IMR-90 (cell line): ENCODE measurements around the gene GALNT9. TPM values are rescaled to one million over a fixed set of nuclear protein-coding genes. Genes with fewer than 3 reads are reported as not detected.

ENCODE experiments used
- ATAC-seq: fragments of 200-7000 bp; cut with Tn5 transposase; 2 replicates; pipeline ENCODE4 v1.9.1; 2020; ENCODE audit warnings: low read depth, mild to moderate bottlenecking, moderate library complexity
- BruUV-seq: library from RNA; stranded (reverse); fragments of 400-500 nt; replicated peaks from 2 replicates; lab custom pipeline; 2021; lab: Mats Ljungman, UMichigan
- CTCF ChIA-PET: fragments of 300-600 bp; formaldehyde crosslinking; extraction: SDS; loops from one replicate; lab custom pipeline; 2021; ENCODE audit warnings: antibody characterized with exemption; lab: Yijun Ruan, JAX
- POLR2A ChIA-PET: fragments of 300-600 bp; sonication (Branson Sonifier 250); formaldehyde crosslinking; loops from one replicate; lab custom pipeline; 2022; ENCODE audit warnings: antibody characterized with exemption; ENCODE audit not compliant: unreplicated experiment; lab: Charles Lee
- DNase-seq: peaks from one replicate; pipeline ENCODE4 v3.0.0; 2013
- H2AFZ ChIP-seq: replicated peaks from 2 replicates; pipeline ENCODE3; 2013; ENCODE audit warnings: low read length, mild to moderate bottlenecking; ENCODE audit not compliant: poor library complexity
- H2AK5ac ChIP-seq: 2 replicates; pipeline ENCODE4 v1.6.1; 2013; ENCODE audit warnings: low read depth, low read length, inconsistent platforms
- H2AK9ac ChIP-seq: replicated peaks from 2 replicates; pipeline ENCODE3; 2013; ENCODE audit warnings: mild to moderate bottlenecking, low read depth, low read length, moderate library complexity; ENCODE audit not compliant: poor library complexity
- H2BK120ac ChIP-seq: 2 replicates; pipeline ENCODE4 v1.6.1; 2013; ENCODE audit warnings: low read depth, low read length, inconsistent platforms
- H2BK15ac ChIP-seq: 3 replicates; pipeline ENCODE4 v1.6.1; 2013; ENCODE audit warnings: low read depth, low read length, inconsistent platforms
- H2BK20ac ChIP-seq: 2 replicates; pipeline ENCODE4 v1.6.1; 2013; ENCODE audit warnings: low read depth, mild to moderate bottlenecking, inconsistent platforms, low read length, moderate library complexity
- H2BK5ac ChIP-seq: 2 replicates; pipeline ENCODE4 v1.6.1; 2013; ENCODE audit warnings: mild to moderate bottlenecking, low read depth, low read length, inconsistent platforms; ENCODE audit not compliant: poor library complexity, severe bottlenecking
- H3K14ac ChIP-seq: replicated peaks from 2 replicates; pipeline ENCODE4 v1.6.1; 2013; ENCODE audit warnings: low read depth, low read length, inconsistent platforms
- H3K18ac ChIP-seq: 2 replicates; pipeline ENCODE4 v1.6.1; 2013; ENCODE audit warnings: low read depth, low read length, control low read depth
- H3K23ac ChIP-seq: 2 replicates; pipeline ENCODE4 v1.6.1; 2013; ENCODE audit warnings: low read depth, low read length, inconsistent platforms
- H3K27ac ChIP-seq: 2 replicates; pipeline ENCODE4 v1.5.1; 2013; ENCODE audit warnings: mild to moderate bottlenecking, control low read depth, low read length; ENCODE audit not compliant: insufficient read depth
- H3K27me3 ChIP-seq: 2 replicates; pipeline ENCODE4 v1.6.1; 2013; ENCODE audit warnings: low read length; ENCODE audit not compliant: control insufficient read depth, insufficient read depth
- H3K36me3 ChIP-seq: 2 replicates; pipeline ENCODE4 v1.6.1; 2013; ENCODE audit warnings: low read length, mixed read lengths; ENCODE audit not compliant: control insufficient read depth, insufficient read depth
- H3K4ac ChIP-seq: 2 replicates; pipeline ENCODE4 v1.6.1; 2013; ENCODE audit warnings: low read depth, low read length, inconsistent platforms
- H3K4me1 ChIP-seq: 2 replicates; pipeline ENCODE4 v1.6.1; 2013; ENCODE audit warnings: low read length, mixed read lengths; ENCODE audit not compliant: control insufficient read depth, insufficient read depth
- H3K4me2 ChIP-seq: 2 replicates; pipeline ENCODE4 v1.6.1; 2013; ENCODE audit warnings: low read depth, mild to moderate bottlenecking, control low read depth, low read length, moderate library complexity
- H3K4me3 ChIP-seq: 2 replicates; pipeline ENCODE4 v1.5.1; 2013; ENCODE audit warnings: low read depth, mild to moderate bottlenecking, control low read depth, low read length, moderate library complexity; ENCODE audit not compliant: insufficient read depth
- H3K56ac ChIP-seq: 2 replicates; pipeline ENCODE4 v1.6.1; 2013; ENCODE audit warnings: low read length, inconsistent platforms; ENCODE audit not compliant: insufficient read depth; ENCODE audit errors: extremely low read depth
- H3K79me1 ChIP-seq, 2 experiments: 2 replicates each; pipeline ENCODE4 v1.6.1; 2013; ENCODE audit warnings: low read length in 2 of 2, inconsistent platforms in 1 of 2, low read depth in 1 of 2
- H3K9ac ChIP-seq: 2 replicates; pipeline ENCODE4 v1.6.1; 2013; ENCODE audit warnings: low read depth, low read length, control low read depth
- H3K9me1 ChIP-seq: 2 replicates; pipeline ENCODE4 v1.6.1; 2013; ENCODE audit warnings: low read length, inconsistent platforms; ENCODE audit not compliant: insufficient read depth
- H3K9me3 ChIP-seq: 2 replicates; pipeline ENCODE4 v1.6.1; 2013; ENCODE audit warnings: low read length; ENCODE audit not compliant: control insufficient read depth, insufficient read depth
- H4K20me1 ChIP-seq: 2 replicates; pipeline ENCODE4 v1.6.1; 2013; ENCODE audit warnings: low read length, inconsistent platforms; ENCODE audit not compliant: insufficient read depth
- H4K5ac ChIP-seq: 2 replicates; pipeline ENCODE4 v1.6.1; 2013; ENCODE audit warnings: mild to moderate bottlenecking, low read depth, low read length, control low read depth
- H4K8ac ChIP-seq, 2 experiments: 2 replicates each; pipeline ENCODE4 v1.6.1; 2013; ENCODE audit warnings: low read depth in 2 of 2, low read length in 2 of 2, control low read depth in 1 of 2, inconsistent platforms in 1 of 2
- H4K91ac ChIP-seq: 2 replicates; pipeline ENCODE4 v1.6.1; 2013; ENCODE audit warnings: low read depth, low read length, inconsistent platforms; ENCODE audit not compliant: insufficient read depth
- CHD1 ChIP-seq: IDR thresholded peaks from 2 replicates; pipeline ENCODE4 v1.6.1; 2012; ENCODE audit warnings: low read depth, low read length, improper control_type of control experiment
- MAZ ChIP-seq: IDR thresholded peaks from 2 replicates; pipeline ENCODE4 v1.6.1; 2012; ENCODE audit warnings: low read depth, mild to moderate bottlenecking, low read length, improper control_type of control experiment, moderate library complexity, borderline replicate concordance
- RAD21 ChIP-seq: IDR thresholded peaks from 2 replicates; pipeline ENCODE4 v1.6.1; 2012; ENCODE audit warnings: low read length, improper control_type of control experiment
- RCOR1 ChIP-seq: IDR thresholded peaks from 2 replicates; pipeline ENCODE4 v1.6.1; 2012; ENCODE audit warnings: mild to moderate bottlenecking, low read length, improper control_type of control experiment; ENCODE audit not compliant: insufficient replicate concordance
- RFX5 ChIP-seq: IDR thresholded peaks from 2 replicates; pipeline ENCODE4 v1.8.0; 2012; ENCODE audit warnings: low read depth, mild to moderate bottlenecking, low read length, moderate library complexity
- WGBS, 2 experiments: methylation state at CpG; one replicate each; pipeline versions ENCODE4 v1.1.5 to v1.1.7; 2013; ENCODE audit warnings: missing lambda C conversion rate in 2 of 2; ENCODE audit not compliant: insufficient read length in 1 of 2; ENCODE audit errors: extremely low coverage in 2 of 2; 5-methylcytosine and 5-hydroxymethylcytosine counted together
- dilution Hi-C: fragments of 300-500 bp; cut with HindIII; formaldehyde crosslinking; loops from one replicate; pipeline ENCODE4 v1.14.3; 2018; ENCODE audit warnings: low sequenced_read_pairs; ENCODE audit not compliant: unreplicated experiment
- in situ Hi-C: fragments of 300-500 bp; cut with MboI; formaldehyde crosslinking; loops from 3 replicates; pipeline ENCODE4 v1.14.3; 2019; ENCODE audit warnings: low sequenced_read_pairs, inconsistent platforms, mixed read lengths
- intact Hi-C: fragments of 100-400 bp; cut with micrococcal nuclease; formaldehyde crosslinking; loops from 2 replicates; pipeline ENCODE4 v1.10.0; 2022
- polyA plus RNA-seq, 3 experiments: library from polyadenylated mRNA; depleted of rRNA; stranded (reverse); fragments of >200 nt; gene quantifications; 2 replicates each; pipeline ENCODE4 v1.2.3, GENCODE V29; 2012; ENCODE audit warnings: low replicate concordance in 1 of 3
- total RNA-seq: library from RNA; depleted of rRNA; stranded (reverse); fragments of >200 nt; gene quantifications from 2 replicates; pipeline ENCODE4 v1.2.3, GENCODE V29; 2012

The GALNT9 gene
- total and polyA plus RNA-seq, 2 of the 4 experiments (the other 2 are of a cell fraction), result under 0.01 to 0.12 TPM

DNA sequence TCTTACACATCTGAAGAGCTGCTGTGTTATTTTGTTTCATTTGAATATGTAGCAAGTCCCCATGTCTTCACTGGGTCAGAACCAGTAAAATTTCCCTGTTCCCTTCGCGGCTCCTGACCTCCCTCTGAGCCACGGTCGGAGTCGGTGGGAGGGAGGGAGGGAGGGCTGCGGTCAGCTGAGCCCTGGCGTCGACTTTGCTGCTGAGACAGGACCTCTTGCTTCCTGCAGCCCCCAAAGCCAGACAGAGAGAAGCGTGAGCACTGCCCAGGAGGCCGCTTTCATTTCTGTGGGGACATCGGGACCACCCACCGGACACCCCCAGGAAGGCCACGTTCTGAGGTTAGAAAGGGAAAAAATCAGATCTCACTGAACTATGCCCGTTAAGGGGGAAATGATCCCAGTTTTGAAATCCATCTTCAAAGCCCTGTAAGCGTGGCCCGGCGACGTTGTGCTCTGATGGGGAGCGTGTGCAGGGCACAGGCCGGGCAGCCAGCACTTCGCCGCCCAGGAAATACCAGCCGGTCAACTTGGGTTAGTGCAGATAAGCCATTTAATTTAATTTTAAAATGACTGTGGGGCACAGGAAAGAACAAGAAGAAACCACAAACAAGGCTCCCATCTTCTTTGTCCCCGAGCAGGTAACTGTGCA lies 143.1 kb downstream of the GALNT9 start:
- Histone ChIP-seq H3K4me3 (no peak overlapping the region), H3K56ac (no peak overlapping the region), H3K4me2 (no peak overlapping the region), H3K79me1 (no peaks in the 10 kb centered on the region), H3K27me3 (peaks cover 26% of the 10 kb centered on the region), H3K4ac (no peak overlapping the region), H2BK20ac (no peak overlapping the region), H4K20me1 (no peaks in the 10 kb centered on the region; the same call in none of the 2 replicates), H3K14ac (no peak overlapping the region), H3K27ac (no peak overlapping the region), H2BK120ac (no peak overlapping the region), H3K23ac (no peak overlapping the region), H3K9ac (no peak overlapping the region), H4K91ac (no peak overlapping the region), H2AK5ac (no peak overlapping the region), H4K8ac (no peak overlapping the region), H2AFZ (no peak overlapping the region), H3K36me3 (no peaks in the 10 kb centered on the region), H3K9me1 (no peaks in the 10 kb centered on the region), H2BK5ac (no peak overlapping the region), H2AK9ac (no peak overlapping the region), H3K4me1 (peaks cover 5% of the 10 kb centered on the region; the same call in 1 of the 2 replicates), H2BK15ac (no peak overlapping the region), H4K5ac (no peak overlapping the region), H3K9me3 (no peaks in the 10 kb centered on the region; the same call in 1 of the 2 replicates), H3K18ac (no peak overlapping the region)
- no peak for TF ChIP-seq RFX5
- no peak for TF ChIP-seq RCOR1
- TF ChIP-seq MAZ, result no peak; the same call in 1 of the 2 replicates
- no peak for TF ChIP-seq RAD21
- TF ChIP-seq CHD1, result no peak
- ChIA-PET POLR2A (no interaction called here), CTCF (no interaction called here)
- DNase-seq (no peak), ATAC-seq (no peak)
- BruUV-seq, result no TSS peak
- WGBS, 2 experiments, result 46% methylated on average over 9 of the region's 24 CpGs; no CpG with 5 or more reads in 1 of the 2 experiments
- in situ Hi-C loops (no loop called here), dilution Hi-C loops (no loop called here), intact Hi-C loops (no loop called here)
